ENCODE measurements around the gene LYG2. TPM values are rescaled to one million over a fixed set of nuclear protein-coding genes. Genes with fewer than 3 reads are reported as not detected.

The LYG2 gene
- total and polyA plus RNA-seq, 2 donors (not counting 3 experiments of a cell fraction or from before 2014, with no cell fraction given): not detected

DNA sequence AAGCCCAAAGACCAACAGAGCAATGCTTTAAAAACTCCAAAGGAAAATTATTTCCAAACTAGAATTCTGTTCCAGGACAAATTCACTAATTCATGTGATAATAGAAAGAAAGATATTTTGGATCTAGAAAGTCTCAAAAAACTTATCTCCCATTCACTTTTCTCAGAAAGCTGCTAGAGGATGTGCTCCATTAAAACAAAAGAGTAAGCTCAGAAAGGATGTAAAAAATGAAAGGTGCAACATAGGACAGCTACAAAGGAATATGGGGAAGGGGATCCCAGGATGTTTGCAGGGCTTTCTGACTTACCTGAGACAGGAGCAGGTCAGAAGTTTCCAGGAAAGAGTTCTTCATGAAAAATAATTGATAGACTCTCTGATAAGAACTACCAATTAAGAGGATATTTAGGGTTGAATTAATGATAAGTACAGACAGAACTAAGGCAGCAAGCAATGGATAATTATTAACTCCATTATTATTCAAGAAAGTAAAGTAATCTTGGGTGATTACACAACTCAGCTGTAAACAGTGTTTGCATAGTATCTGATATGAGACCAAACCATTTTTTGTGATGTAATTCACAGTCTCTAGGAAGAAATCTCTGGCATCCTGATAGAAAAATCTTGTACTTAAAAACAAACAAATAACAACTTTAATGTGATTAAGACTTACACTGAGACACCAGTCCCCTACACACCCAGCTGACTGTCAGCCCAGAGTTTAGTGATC is 24.7 kb upstream of the LYG2 start:
- intact Hi-C loops (cut with micrococcal nuclease): loop anchor here (1.0 kb wide), 1 partner anchor 38 kb away; no protein-coding TSS in a partner anchor
- POLR2A ChIA-PET: no interaction called here

More for the DNA sequence above, 24.7 kb upstream of the LYG2 start:
- Histone ChIP-seq H3K4me1 (ENCODE audit: control insufficient read depth, extremely low read depth, insufficient read depth, low read length) (no peaks in the 10 kb centered on the region), H3K4me3 (replicated peaks in 1 of 3; ENCODE audit: insufficient read depth in 1 of 3, low read depth in 1 of 3, low read length in 3 of 3) (no peak overlapping the region), H3K9me1 (replicated peaks; ENCODE audit: control insufficient read depth, extremely low read depth, insufficient read depth, low read length) (no peaks in the 10 kb centered on the region), H2AFZ (ENCODE audit: low read depth, low read length) (no peak overlapping the region), H3K27ac (ENCODE audit: insufficient read depth, low read depth, low read length) (no peak overlapping the region), H4K20me1 (replicated peaks; ENCODE audit: control insufficient read depth, extremely low read depth, insufficient read depth, low read length) (no peaks in the 10 kb centered on the region), H3K27me3 (ENCODE audit: control insufficient read depth in 2 of 2, insufficient read depth in 2 of 2, low read length in 2 of 2) (no peaks in the 10 kb centered on the region), H3K9ac (replicated peaks; ENCODE audit: extremely low read depth, insufficient read depth, low read length) (no peak overlapping the region), H3K9me3 (replicated peaks; ENCODE audit: control insufficient read depth, insufficient read depth, low read length) (no peaks in the 10 kb centered on the region), H3K79me2 (ENCODE audit: control insufficient read depth, insufficient read depth, low read length) (no peaks in the 10 kb centered on the region), H3K36me3 (ENCODE audit: control insufficient read depth in 2 of 2, extremely low read depth in 1 of 2, insufficient read depth in 2 of 2, low read length in 2 of 2) (no peaks in the 10 kb centered on the region), H3K4me2 (ENCODE audit: insufficient read depth, low read length) (no peak overlapping the region)
- TF ChIP-seq MYC (IDR thresholded peaks at IDR 0.05; ENCODE audit: low read depth, low read length) (no peak), EZH2 (IDR thresholded peaks at IDR 0.05; ENCODE audit: borderline replicate concordance, low read depth, low read length, severe bottlenecking) (no peak), GATA2 (IDR thresholded peaks at IDR 0.05; ENCODE audit: insufficient read depth, insufficient read length, low read depth, low read length) (no peak), JUN (IDR thresholded peaks at IDR 0.05; ENCODE audit: borderline replicate concordance, insufficient read depth, insufficient read length, low read depth) (no peak), POLR2AphosphoS5 (IDR thresholded peaks at IDR 0.05; ENCODE audit: insufficient read depth, low read depth, low read length) (no peak), FOS (IDR thresholded peaks at IDR 0.05; ENCODE audit: borderline replicate concordance, insufficient read depth, low read length) (no peak), POLR2A (IDR thresholded peaks at IDR 0.05; ENCODE audit: low read depth, low read length) (no peak)
- TF ChIP-seq, protein P1, sequence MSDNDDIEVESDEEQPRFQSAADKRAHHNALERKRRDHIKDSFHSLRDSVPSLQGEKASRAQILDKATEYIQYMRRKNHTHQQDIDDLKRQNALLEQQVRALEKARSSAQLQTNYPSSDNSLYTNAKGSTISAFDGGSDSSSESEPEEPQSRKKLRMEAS (IDR thresholded peaks at IDR 0.05; ENCODE audit: insufficient read depth, insufficient read length): no peak
- TF ChIP-seq, protein P2, sequence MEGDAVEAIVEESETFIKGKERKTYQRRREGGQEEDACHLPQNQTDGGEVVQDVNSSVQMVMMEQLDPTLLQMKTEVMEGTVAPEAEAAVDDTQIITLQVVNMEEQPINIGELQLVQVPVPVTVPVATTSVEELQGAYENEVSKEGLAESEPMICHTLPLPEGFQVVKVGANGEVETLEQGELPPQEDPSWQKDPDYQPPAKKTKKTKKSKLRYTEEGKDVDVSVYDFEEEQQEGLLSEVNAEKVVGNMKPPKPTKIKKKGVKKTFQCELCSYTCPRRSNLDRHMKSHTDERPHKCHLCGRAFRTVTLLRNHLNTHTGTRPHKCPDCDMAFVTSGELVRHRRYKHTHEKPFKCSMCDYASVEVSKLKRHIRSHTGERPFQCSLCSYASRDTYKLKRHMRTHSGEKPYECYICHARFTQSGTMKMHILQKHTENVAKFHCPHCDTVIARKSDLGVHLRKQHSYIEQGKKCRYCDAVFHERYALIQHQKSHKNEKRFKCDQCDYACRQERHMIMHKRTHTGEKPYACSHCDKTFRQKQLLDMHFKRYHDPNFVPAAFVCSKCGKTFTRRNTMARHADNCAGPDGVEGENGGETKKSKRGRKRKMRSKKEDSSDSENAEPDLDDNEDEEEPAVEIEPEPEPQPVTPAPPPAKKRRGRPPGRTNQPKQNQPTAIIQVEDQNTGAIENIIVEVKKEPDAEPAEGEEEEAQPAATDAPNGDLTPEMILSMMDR (IDR thresholded peaks at IDR 0.05; ENCODE audit: extremely low read depth in 1 of 2, insufficient read depth in 1 of 2, low read depth in 1 of 2, low read length in 2 of 2): no peak
- no TSS peak for BruUV-seq (replicated peaks)
- DNase-seq (ENCODE audit: low read depth, low spot score): no peak
- CTCF ChIA-PET: no interaction called here
- dilution Hi-C loops (cut with MboI; ENCODE audit: extremely low pct_ligation_motif_present, low sequenced_read_pairs): no loop called here
- no peak for FAIRE-seq

Data from endothelial cell of umbilical vein (primary cell).